Right lung (tissue), 5 donors: ENCODE results near the gene COCH. TPM values are rescaled to one million over a fixed set of nuclear protein-coding genes. Genes with fewer than 3 reads are reported as not detected.
A peak's percentile ranks its signal among the peaks of the same experiment; 100 is the strongest.
"Not testable (repeated sequence)": the region's sequence is repeated elsewhere in the genome, so short reads cannot be mapped to it uniquely, and the experiment has no call there.

ENCODE experiments used
- DNase-seq, 2 donors: peaks; one replicate each; pipeline ENCODE4 v3.0.0-alpha.2; 2013
- polyA plus RNA-seq, 5 donors: library from polyadenylated mRNA; unstranded; fragments of 120-200 nt; gene quantifications; one replicate each; pipeline versions ENCODE4 v1.2.1 to v1.2.3, GENCODE V29; 2013; ENCODE audit warnings: inconsistent platforms in 1 of 5, low replicate concordance in 1 of 5; ENCODE audit not compliant: insufficient read length in 5 of 5, insufficient read depth in 1 of 5

Gene COCH
- polyA plus RNA-seq, 5 donors: 1.1 to 1.8 (median 1.6) TPM

- DNase-seq: peak in 1 of 2 donors; percentile 7
These were observed 46.9 kb downstream of the COCH start for GRCh38 chr14:30921305-30921704.

GRCh38 chr14:30921788-30922187, 47.4 kb downstream of the COCH start:
- DNase-seq: no peak

DNA sequence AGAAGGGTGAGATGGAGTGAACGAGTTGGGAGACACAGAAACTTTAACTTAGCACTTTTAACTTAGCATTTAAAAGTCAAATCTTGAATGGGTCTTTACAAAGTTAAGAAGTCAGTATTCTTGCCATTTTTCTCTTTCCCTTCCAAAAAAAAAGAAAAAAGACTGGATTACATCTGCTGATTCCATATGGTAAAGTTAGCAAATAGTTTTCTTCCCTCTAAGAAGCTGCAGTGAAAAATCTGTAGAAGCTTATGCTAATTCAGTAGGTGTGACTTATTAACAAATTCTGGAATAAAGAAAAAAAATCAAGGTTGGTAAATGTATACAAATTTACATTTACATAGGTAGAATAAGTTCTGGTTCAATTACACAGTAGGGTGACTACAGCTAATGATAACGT, 50.9 kb downstream of the COCH start:
- DNase-seq: no peak

GRCh38 chr14:30928462-30928861, 54.1 kb downstream of the COCH start:
- no peak for DNase-seq

GRCh38 chr14:30933937-30934336, 59.6 kb downstream of the COCH start:
- DNase-seq: not testable (repeated sequence)

GRCh38 chr14:30935445-30935844, 61.1 kb downstream of the COCH start:
- no peak for DNase-seq

DNA sequence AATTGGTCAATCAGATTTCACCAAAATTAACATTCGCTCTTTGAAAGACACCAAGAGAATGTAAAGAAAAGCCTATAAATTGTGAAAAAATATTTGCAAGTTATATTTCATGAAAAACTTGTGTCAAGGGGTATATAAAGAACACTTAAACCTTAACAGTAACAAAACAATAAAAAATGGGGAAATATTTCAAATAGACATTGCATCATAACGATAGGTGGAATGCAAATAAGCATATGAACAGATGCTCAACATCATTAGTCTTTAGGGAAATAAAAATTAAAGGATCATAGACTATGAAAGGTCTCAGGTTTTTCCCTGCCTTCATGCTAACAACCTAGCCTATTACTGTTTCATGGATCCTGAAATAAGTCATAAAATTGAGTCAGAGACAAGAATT, 64.3 kb downstream of the COCH start:
- no peak for DNase-seq

Other genes with a start within 250 kb of the COCH start
- 10 to 100 TPM; 16.1 to 22.4 (median 19.9) TPM for gene AP4S1, start 151.1 kb downstream of the COCH start, polyA plus RNA-seq
- gene STRN3, start 151.8 kb downstream of the COCH start, polyA plus RNA-seq: 10 to 100 TPM; 32.6 to 49.2 (median 46.6) TPM